SHP77 treated with DMSO at 0.1 percent for 48 hours (cell line): ENCODE measurements around the gene PEX26.
"Not testable (repeated sequence)": the region's sequence is repeated elsewhere in the genome, so short reads cannot be mapped to it uniquely, and the experiment has no call there.

Source experiments
- DNase-seq: peaks from one replicate; lab custom pipeline; 2025; lab: John Stamatoyannopoulos, UW

Gene PEX26

DNA sequence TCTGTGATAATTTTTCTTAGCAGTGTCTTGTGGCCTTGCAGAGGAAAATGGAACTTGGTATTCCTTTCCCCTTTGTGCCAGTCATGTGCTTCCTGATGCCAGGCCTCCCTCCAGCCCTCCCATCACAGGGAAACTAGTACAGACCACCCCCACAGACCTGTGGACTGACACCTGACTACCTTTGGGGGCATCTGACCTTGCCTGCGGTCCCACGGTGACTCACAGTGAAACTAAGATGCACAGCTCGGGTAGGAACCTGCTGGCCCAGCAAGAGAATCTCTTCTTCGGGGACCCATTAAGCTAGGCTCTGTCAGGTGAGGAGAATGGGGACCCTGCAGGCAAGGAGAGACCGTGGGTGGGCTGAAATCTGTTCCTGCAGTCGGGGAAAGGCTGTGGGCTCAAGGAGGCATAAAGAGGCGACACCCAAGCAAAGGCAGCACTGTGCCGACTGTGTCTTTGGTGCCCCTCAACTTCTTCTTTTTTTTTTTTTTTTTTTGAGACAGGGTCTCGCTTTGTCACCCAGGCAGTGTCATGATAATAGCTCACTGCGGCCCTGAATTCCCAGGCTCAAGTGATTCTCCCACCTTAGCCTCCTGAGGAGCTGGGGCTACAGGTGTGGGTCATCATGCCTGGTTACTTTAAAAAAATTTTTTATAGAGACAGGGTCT lies 20.8 kb upstream of the PEX26 start:
- no peak for DNase-seq

DNA sequence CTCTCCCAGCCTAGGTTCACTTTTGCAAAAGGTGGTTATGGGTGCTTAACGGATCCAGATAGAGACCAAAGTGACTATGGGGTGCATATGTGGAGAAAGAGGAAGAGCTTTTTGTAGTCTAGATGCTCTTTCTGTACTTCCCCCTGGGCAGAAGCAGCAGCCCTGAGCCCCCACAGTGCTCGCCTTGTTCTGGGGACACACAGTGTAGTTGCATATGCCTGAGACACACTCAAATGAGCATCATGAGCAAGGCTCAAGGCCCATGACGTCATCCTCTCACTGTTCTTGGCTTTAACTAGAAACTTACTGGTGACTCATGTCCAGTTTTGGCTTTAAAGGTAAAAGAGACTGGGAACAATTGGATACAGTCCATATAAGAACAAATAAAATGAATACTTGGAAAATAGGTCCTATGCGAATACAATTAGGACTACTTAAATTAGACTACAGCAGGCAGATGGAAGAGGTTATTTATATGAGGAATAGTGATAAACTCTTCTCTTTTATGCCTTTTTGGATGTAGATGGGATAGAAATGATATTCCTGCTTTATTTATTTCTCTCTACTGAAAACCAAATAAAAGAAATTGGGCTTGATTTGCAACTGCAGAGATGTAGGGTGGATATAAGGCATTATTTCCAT lies 20.1 kb upstream of the PEX26 start:
- no peak for DNase-seq

DNA sequence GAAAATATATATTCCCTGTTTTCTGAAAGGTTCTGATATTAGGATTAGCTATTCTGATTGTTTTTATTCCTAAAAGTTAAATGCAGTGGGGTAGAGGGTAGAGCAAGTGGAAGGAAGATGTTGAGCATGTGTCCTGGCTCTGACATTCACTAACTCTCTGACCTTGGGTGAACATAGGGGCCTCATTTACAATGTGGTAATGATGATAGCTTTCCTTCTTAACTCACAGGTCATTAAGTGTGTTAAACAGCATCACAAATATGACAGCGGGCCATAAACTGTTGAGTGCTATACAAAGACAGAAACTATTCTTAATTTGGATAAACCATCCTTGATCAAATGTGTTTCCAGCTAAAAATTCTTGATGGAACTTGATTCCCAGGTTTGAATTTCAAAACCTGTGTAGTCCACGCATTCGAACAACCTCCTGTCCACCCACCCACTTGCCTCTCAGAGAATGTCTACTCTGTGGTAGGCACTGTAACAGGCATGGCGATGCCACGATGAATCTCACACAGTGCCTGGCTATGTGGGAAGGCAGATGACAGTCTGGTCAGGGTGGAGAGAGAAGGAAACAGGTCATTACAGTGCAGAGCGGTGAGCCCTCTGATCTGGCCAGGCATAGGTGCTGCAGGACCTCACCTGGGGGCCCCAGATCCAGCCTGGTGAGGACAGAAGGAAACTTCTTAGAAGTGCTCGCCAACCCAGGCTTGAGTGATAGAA lies 19.3 kb upstream of the PEX26 start:
- no peak for DNase-seq

- no peak for DNase-seq
These were observed 18.7 kb upstream of the PEX26 start for GRCh38 chr22:18059094-18059417.

GRCh38 chr22:18059473-18059872 lies 18.3 kb upstream of the PEX26 start:
- DNase-seq = no peak

- DNase-seq = no peak
These were observed 17.8 kb upstream of the PEX26 start for GRCh38 chr22:18059991-18060390.

- DNase-seq = no peak
These were observed 16.9 kb upstream of the PEX26 start for GRCh38 chr22:18060646-18061620.

DNA sequence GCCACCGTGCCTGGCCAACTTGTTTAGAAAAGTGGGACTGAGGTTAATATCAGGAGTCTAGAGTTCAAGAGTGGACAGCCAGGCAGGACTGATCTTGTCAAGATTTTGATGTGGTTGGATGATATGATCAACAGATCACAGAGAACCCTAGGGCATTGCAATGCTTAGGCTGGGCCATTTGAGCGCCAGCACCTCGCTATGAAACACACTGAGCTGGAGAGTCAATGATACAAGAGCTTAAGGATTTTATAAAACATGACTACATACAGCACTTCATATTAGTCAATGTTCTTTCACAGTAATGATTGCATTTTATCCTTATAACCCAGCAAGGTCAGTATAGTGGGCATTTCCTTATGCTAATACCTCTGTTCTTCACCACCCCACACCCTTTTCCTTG lies 15.4 kb upstream of the PEX26 start:
- DNase-seq = no peak

GRCh38 chr22:18063306-18063705 lies 14.5 kb upstream of the PEX26 start:
- DNase-seq = no peak

DNA sequence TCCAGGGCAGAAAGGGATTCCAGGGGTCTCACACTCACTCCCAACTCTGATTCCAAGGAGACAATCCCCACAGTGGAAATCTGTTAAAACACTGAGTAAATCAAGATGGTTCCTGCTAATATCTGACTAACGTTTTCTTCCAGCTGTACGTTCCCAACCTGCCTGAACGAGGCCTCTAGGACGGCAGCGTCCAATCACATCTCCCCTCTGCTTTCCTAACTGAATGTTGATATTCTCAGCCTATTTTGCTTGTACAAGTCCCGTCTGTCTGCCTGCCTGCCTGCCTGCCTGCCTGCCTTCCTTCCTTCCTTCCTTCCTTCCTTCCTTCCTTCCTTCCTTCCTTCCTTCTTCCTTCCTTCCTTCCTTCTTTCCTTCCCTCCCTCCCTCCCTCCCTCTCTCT lies 14.1 kb upstream of the PEX26 start:
- not testable (repeated sequence) for DNase-seq

- no peak for DNase-seq
These were observed 13.2 kb upstream of the PEX26 start for GRCh38 chr22:18064636-18065035.

DNA sequence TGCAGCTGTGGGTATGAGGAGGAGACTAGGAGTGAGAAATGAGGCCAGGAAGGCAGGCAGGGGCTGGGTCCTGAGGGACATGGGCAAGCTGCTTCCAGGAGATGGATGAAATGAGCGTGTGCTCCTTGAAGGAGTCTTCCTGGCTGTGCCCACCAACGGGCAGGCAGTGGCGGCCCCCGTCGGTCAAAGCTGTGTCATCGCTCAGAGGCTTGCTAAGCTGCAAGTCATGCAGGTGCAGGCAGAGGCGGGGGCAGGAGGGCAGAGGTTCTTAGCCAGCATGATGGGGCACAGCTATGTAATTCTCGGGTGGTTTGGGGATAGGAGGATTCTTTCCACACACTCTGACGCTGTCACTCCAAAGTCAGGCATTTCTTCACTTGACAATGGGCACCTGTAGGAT lies 12.5 kb upstream of the PEX26 start:
- DNase-seq = no peak

DNA sequence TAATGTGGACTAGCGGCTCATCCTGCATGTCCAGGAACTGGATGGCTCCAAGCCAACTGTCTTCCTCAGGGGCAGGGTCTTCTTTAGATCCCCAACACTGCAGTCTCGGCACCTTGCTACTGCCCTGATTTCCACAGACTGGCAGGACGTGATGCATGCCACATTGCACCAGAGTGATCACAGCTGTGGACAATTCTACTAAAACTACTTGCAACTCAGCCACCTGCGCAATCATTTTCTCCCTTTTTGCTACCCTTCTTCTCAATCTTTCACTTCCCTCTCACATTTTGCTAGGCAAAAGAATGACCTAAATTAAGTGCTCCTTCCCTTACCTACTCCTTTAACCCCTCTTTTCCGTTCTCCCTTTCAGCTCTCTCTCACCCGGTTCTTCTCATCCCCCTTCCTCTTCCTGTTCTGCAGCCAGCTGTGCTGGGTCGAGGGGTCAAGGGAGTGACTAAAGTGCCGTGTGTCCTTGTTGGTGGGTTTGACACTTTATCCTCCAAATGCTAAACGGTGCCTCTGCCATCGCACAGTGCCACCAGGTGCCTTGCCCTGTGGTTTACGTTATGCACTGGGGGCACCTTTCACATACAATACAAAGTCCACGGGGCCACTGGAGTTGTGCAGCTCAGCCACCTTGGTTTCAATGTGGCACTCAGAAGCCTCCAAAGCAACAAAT lies 11.5 kb upstream of the PEX26 start:
- DNase-seq = no peak

- no peak for DNase-seq
These were observed 10.7 kb upstream of the PEX26 start for GRCh38 chr22:18067121-18067520.

GRCh38 chr22:18067548-18068341 lies 10.0 kb upstream of the PEX26 start:
- DNase-seq = no peak

DNA sequence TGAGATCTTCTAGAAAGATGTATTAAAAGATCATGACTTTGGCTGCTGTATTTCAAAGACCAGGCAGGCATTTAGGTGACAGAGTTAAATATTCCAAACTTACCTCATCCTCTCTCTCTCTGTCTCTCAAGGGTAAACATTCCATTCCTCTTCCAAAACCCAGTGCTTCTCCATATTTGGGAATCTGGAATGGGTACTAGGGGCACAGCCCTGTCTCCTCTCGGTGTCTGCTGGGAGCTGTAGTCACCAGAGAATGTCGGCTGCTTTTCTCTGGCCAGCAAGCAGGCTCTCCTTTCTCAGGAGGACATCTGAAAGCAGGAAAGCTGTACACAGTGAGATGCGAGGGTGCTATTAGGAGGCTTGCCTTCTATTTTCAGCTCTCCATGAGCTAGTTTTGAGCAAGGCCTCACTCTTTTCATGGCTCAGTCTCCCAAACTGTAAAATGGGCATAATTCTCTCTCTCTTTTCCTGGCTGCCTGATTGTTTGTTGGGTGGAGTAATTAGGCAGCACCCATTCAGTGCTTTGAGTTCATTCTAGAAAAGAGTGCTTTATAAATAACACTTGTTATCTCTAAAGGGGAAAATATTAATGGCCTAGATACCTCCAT lies 9.3 kb upstream of the PEX26 start:
- no peak for DNase-seq

GRCh38 chr22:18069041-18069440 lies 8.7 kb upstream of the PEX26 start:
- DNase-seq = no peak

DNA sequence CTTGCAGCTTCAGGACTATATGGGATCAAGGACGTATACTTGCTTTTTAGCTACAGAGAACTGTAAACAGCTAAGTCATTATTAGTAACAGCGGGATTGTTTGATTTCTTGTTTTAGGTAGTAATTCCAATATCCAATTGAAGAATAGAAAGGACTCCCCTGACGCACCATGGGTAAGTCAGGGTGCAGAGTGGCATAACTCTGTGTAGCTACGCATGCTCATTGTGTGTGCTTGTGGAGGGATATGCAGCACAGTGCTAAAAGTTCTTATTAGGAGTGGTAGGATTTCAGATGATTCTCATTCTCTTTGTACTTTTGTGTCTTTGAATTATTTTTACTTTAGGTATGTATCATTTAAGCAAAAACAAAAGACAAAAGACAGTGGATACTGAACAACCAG lies 7.7 kb upstream of the PEX26 start:
- no peak for DNase-seq

DNA sequence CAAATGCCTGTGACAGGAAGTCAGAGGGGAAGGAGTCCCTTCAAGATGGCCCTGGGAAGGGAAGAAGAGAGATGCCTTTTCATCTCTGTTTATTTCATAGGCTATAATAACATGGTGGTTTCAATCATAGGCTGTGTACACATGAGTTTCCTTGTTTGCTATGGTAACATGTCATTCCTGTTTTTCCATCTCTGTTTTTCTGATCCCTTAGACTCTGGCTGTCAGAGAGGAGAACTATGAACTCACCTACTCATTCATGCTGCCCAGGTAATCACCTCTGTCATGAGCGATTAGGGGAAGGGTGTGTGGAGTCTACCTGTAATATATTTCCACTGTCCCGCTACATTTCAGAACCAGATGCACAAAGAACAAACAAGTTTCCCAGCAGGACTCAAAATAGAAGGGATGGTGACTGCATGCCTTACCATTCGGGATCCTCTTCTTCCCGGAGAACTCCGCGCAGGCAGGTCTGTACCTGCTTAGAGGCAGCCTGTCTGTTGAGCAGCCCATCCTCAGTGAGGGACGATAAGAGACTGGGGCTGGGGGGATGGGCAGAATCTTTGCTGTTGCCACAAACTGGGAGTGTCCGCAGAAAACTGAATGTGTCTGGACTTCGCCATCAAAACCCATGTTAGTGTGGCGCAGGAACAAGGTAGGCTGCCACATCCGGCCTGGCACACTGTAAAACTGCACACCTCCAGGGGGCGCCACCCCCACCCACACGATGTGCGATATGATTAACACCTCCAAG lies 7.1 kb upstream of the PEX26 start:
- no peak for DNase-seq
